WERI-Rb-1 (cell line): ENCODE measurements around the gene PRRT1B.

Source experiments
- DNase-seq: peaks from one replicate; pipeline ENCODE4 v3.0.0-alpha.2; 2020
- H3K27ac ChIP-seq: fragments of 250-450 bp; sonication (Bioruptor Pico); 2 replicates; pipeline ENCODE4 v1.5.1; 2020; ENCODE audit warnings: mild to moderate bottlenecking, moderate library complexity
- H3K27me3 ChIP-seq: fragments of 250-450 bp; sonication (Bioruptor Pico); 2 replicates; pipeline ENCODE4 v1.5.1; 2021; ENCODE audit warnings: mild to moderate bottlenecking, low read depth, moderate library complexity; ENCODE audit not compliant: insufficient read depth, severe bottlenecking
- H3K36me3 ChIP-seq: fragments of 250-450 bp; sonication (Bioruptor Pico); 2 replicates; pipeline ENCODE4 v1.5.1; 2020; ENCODE audit warnings: mild to moderate bottlenecking, moderate library complexity
- H3K4me3 ChIP-seq: 2 replicates; pipeline ENCODE4 v1.5.1; 2011; ENCODE audit warnings: low read depth, mild to moderate bottlenecking, control low read depth, low read length
- H3K9me3 ChIP-seq: fragments of 250-450 bp; sonication (Bioruptor Pico); 2 replicates; pipeline ENCODE4 v1.5.1; 2021; ENCODE audit warnings: mild to moderate bottlenecking, moderate library complexity; ENCODE audit not compliant: severe bottlenecking
- CTCF ChIP-seq: IDR thresholded peaks from 2 replicates; pipeline ENCODE4 v1.5.1; 2011; ENCODE audit warnings: low read depth, mild to moderate bottlenecking, control low read depth, inconsistent platforms, low read length

Gene PRRT1B

GRCh38 chr9:131583337-131583645 lies 38.0 kb downstream of the PRRT1B start:
- Histone ChIP-seq H3K27ac (no peak overlapping the region), H3K36me3 (peaks cover 72% of the 10 kb centered on the region), H3K27me3 (no peaks in the 10 kb centered on the region), H3K9me3 (no peaks in the 10 kb centered on the region), H3K4me3 (no peak overlapping the region)
- DNase-seq, result no peak
- TF ChIP-seq CTCF, result no peak

DNA sequence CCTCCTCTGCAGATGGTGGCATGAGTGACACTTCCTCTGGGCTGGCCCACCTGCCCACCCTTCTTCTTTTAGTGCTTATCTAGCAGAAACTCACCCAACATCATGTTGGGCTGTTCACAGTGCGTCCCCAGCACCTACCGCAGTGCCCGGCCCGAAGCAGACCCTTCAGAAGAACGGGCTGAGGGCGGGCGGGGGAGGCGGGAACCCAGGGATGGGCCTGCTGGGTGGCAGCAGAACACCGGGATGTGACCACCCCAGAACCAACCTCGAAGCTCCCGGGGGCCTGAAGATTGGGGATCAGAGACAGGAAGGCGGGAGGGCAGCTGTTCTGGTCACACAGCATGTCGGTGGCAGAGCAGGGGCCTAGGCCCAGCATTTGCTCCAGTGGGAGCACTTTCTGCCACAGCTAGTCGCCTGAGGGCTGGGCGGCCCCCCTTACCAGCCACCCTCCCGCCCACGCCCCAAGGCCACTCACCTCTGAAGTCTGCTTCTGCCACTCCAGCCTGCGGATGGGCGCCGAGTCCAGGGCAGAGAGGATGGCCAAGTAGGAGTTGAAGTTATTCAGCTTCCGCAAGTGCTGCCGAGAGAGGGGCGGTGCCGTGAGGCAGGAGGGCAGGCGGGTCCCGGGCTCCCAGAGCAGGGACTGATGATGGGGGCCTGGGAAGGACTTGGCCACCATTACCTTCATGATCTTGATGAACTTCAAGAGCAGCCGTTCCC lies 38.7 kb downstream of the PRRT1B start:
- no peak for DNase-seq
- peaks cover 74% of the 10 kb centered on the region for H3K36me3 ChIP-seq
- H3K4me3 ChIP-seq, result no peak overlapping the region
- no peak overlapping the region for H3K27ac ChIP-seq
- H3K9me3 ChIP-seq, result no peaks in the 10 kb centered on the region
- TF ChIP-seq CTCF, result no peak
- no peaks in the 10 kb centered on the region for H3K27me3 ChIP-seq

DNA sequence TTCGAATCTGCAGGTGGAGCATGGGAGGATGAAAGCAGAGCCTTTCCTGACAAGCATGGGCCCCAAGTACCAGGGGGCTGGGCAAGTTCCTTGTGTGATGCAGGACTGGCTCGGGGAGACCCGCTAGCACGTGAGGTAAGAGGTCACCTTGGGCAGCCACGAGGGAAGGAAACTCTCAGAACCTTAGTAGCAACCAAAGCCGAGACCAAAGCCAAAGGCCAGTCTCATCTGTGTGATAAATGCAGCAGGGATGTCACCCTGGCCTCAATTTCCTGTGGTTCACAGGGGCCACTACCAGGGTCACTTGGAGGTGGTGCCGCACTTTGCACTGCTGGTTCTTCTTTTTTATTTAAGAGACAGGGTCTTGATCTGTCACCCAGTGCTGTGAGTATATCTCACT lies 39.5 kb downstream of the PRRT1B start:
- DNase-seq, result no peak
- H3K9me3 ChIP-seq, result no peaks in the 10 kb centered on the region
- no peak overlapping the region for H3K27ac ChIP-seq
- no peak for TF ChIP-seq CTCF
- no peaks in the 10 kb centered on the region for H3K27me3 ChIP-seq
- no peak overlapping the region for H3K4me3 ChIP-seq
- peaks cover 68% of the 10 kb centered on the region for H3K36me3 ChIP-seq

DNA sequence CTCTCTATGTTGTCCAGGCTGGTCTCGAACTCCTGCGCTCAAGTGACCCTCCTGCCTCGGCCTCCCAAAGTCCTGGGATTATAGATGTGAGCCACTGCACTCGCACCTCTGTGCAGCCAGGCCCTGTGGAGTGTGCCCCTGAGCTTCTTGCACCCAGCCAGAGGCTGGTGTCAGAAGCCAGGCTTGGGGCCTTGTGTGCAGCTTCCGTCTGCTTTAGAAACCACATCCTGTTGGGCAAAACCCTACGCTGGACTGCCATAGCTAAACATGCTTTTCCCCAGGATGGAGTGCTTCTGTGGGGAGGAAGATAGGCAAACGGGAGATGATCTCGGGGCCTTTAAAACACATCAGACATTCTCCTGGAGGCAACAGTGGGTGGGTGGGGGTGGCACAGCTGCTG lies 40.1 kb downstream of the PRRT1B start:
- no peak for DNase-seq
- Histone ChIP-seq H3K27me3 (no peaks in the 10 kb centered on the region), H3K9me3 (no peaks in the 10 kb centered on the region), H3K36me3 (peaks cover 63% of the 10 kb centered on the region), H3K27ac (no peak overlapping the region), H3K4me3 (no peak overlapping the region)
- TF ChIP-seq CTCF, result no peak

- Histone ChIP-seq H3K4me3 (no peak overlapping the region), H3K36me3 (peaks cover 46% of the 10 kb centered on the region), H3K9me3 (no peaks in the 10 kb centered on the region), H3K27me3 (no peaks in the 10 kb centered on the region), H3K27ac (no peak overlapping the region)
- DNase-seq, result no peak
- TF ChIP-seq CTCF, result no peak
Measured at GRCh38 chr9:131587331-131587730, 42.0 kb downstream of the PRRT1B start.

DNA sequence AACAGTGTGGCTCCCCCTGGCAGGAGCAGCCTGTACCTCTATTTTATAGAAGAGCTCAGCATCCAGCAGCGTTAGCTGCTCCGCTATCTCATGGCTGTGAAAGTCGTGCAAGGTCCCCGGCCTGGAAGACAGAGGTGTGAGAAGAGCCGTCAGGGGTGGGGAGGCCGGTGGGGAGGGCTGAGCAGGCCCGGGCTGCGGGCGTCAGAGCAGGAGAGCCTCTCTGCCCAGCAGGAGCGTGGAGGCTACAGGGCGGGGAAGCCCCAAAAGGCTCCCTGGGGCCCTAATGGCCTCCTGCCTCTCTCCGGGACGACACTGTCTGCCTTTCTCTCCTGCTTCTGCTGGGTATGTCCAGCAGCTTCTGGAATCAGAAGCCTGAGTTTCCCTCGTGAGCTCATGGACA lies 42.6 kb downstream of the PRRT1B start:
- H3K36me3 ChIP-seq, result peaks cover 41% of the 10 kb centered on the region

More for the DNA sequence above, 42.6 kb downstream of the PRRT1B start:
- TF ChIP-seq CTCF, result no peak
- DNase-seq, result no peak
- Histone ChIP-seq H3K27ac (no peak overlapping the region), H3K27me3 (no peaks in the 10 kb centered on the region), H3K4me3 (no peak overlapping the region), H3K9me3 (no peaks in the 10 kb centered on the region)
